ENCODE measurements around the gene SPHKAP.
"Not testable (repeated sequence)": the region's sequence is repeated elsewhere in the genome, so short reads cannot be mapped to it uniquely, and the experiment has no call there.

The SPHKAP gene

GRCh38 chr2:228076695-228077094 is 104.8 kb downstream of the SPHKAP start:
- no CpG with 5 or more reads among the region's 1 CpG for WGBS (ENCODE audit: extremely low coverage, insufficient coverage, low lambda C conversion rate)
- not testable (repeated sequence) for H3K4ac ChIP-seq (ENCODE audit: low read depth, low read length); H3K4me2 ChIP-seq (ENCODE audit: low read length); H3K79me2 ChIP-seq (ENCODE audit: control insufficient read depth, insufficient read depth, low read length); H4K8ac ChIP-seq (ENCODE audit: low read depth, low read length); H3K27ac ChIP-seq (ENCODE audit: low read depth, low read length); H3K27me3 ChIP-seq (ENCODE audit: insufficient read depth, low read length, poor library complexity); H3K79me1 ChIP-seq (ENCODE audit: low read length); H3K9ac ChIP-seq (ENCODE audit: low read length); H3K36me3 ChIP-seq (ENCODE audit: control insufficient read depth, insufficient read depth, low read length); H3K56ac ChIP-seq (ENCODE audit: low read length); H2BK15ac ChIP-seq (replicated peaks; ENCODE audit: low read depth); H3K4me1 ChIP-seq (ENCODE audit: control insufficient read depth, low read depth, low read length); H3K4me3 ChIP-seq (ENCODE audit: low read length); H3K23ac ChIP-seq (ENCODE audit: low read length); H4K5ac ChIP-seq (ENCODE audit: low read length); H2BK120ac ChIP-seq (ENCODE audit: low read depth, low read length); H2BK5ac ChIP-seq (ENCODE audit: low read length); H2AK5ac ChIP-seq (ENCODE audit: low read length); H3K18ac ChIP-seq (ENCODE audit: low read length)
- peak; percentile 12 for DNase-seq

DNA sequence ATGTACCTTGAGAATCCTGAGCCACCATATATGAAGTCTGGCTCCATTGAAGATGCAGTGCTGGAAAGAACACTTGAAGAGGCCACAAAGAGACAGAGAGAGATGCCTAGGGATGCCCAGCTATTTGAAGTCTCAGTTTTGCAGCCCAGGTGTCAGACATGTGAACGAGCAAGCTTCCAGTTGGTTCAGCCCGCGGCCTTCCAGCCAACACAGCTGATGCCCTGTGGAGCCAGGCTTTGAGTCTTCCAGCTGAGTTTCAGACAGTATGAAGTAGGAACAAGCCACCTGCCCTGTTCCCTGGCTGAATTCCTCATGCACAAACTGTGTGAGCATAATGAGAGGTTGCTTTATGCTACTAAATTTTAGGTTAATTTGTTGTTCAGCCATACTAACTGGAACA is 108.8 kb downstream of the SPHKAP start:
- H2AK5ac ChIP-seq (ENCODE audit: low read length) = no peak overlapping the region
- no peak overlapping the region for H4K5ac ChIP-seq (ENCODE audit: low read length)
- H3K4ac ChIP-seq (ENCODE audit: low read depth, low read length) = no peak overlapping the region
- H3K4me2 ChIP-seq (ENCODE audit: low read length) = no peak overlapping the region
- H3K79me1 ChIP-seq (ENCODE audit: low read length) = no peaks in the 10 kb centered on the region
- no peak overlapping the region for H3K23ac ChIP-seq (ENCODE audit: low read length)
- H2BK15ac ChIP-seq (replicated peaks; ENCODE audit: low read depth) = no peak overlapping the region
- no peaks in the 10 kb centered on the region for H3K36me3 ChIP-seq (ENCODE audit: control insufficient read depth, insufficient read depth, low read length)
- no peak overlapping the region for H3K4me3 ChIP-seq (ENCODE audit: low read length)
- WGBS (ENCODE audit: extremely low coverage, insufficient coverage, low lambda C conversion rate) = no CpG with 5 or more reads among the region's 3 CpGs
- no peak overlapping the region for H2BK5ac ChIP-seq (ENCODE audit: low read length)
- H3K27ac ChIP-seq (ENCODE audit: low read depth, low read length) = no peak overlapping the region
- H3K4me1 ChIP-seq (ENCODE audit: control insufficient read depth, low read depth, low read length) = no peaks in the 10 kb centered on the region
- no peak overlapping the region for H2BK120ac ChIP-seq (ENCODE audit: low read depth, low read length)
- no peaks in the 10 kb centered on the region for H3K27me3 ChIP-seq (ENCODE audit: insufficient read depth, low read length, poor library complexity)
- no peak overlapping the region for H3K18ac ChIP-seq (ENCODE audit: low read length)
- no peak overlapping the region for H4K8ac ChIP-seq (ENCODE audit: low read depth, low read length)
- no peak overlapping the region for H3K56ac ChIP-seq (ENCODE audit: low read length)
- H3K9ac ChIP-seq (ENCODE audit: low read length) = no peak overlapping the region
- H3K79me2 ChIP-seq (ENCODE audit: control insufficient read depth, insufficient read depth, low read length) = no peaks in the 10 kb centered on the region
- peak; percentile 4 for DNase-seq

DNA sequence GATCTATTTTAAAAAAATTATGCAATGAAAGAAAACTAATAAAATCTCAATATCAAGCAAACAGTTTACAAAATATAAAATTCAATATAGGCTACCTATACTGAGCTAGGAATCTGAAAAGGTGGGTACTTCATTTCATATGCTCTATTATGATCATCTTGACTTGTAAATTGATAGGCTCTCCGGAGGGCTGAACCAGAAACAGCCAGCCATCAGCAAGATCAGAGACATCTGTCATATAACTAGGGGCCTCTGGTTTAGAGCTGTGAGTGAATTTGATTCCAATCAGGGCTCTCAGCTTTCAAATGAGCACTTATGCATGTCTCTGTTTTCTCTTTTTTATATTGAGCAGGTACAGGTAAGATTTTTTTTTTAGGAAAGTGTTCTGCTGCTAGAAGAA is 114.2 kb downstream of the SPHKAP start:
- Histone ChIP-seq H3K9ac (ENCODE audit: low read length) (no peak overlapping the region), H3K79me2 (ENCODE audit: control insufficient read depth, insufficient read depth, low read length) (no peaks in the 10 kb centered on the region), H2BK5ac (ENCODE audit: low read length) (no peak overlapping the region), H3K27ac (ENCODE audit: low read depth, low read length) (no peak overlapping the region), H2AK5ac (ENCODE audit: low read length) (no peak overlapping the region), H4K5ac (ENCODE audit: low read length) (no peak overlapping the region), H2BK120ac (ENCODE audit: low read depth, low read length) (no peak overlapping the region), H3K4me1 (ENCODE audit: control insufficient read depth, low read depth, low read length) (no peaks in the 10 kb centered on the region), H3K4me3 (ENCODE audit: low read length) (no peak overlapping the region), H3K56ac (ENCODE audit: low read length) (no peak overlapping the region), H3K4me2 (ENCODE audit: low read length) (no peak overlapping the region), H3K27me3 (ENCODE audit: insufficient read depth, low read length, poor library complexity) (no peaks in the 10 kb centered on the region), H4K8ac (ENCODE audit: low read depth, low read length) (no peak overlapping the region), H3K4ac (ENCODE audit: low read depth, low read length) (no peak overlapping the region), H3K36me3 (ENCODE audit: control insufficient read depth, insufficient read depth, low read length) (no peaks in the 10 kb centered on the region), H3K23ac (ENCODE audit: low read length) (no peak overlapping the region), H3K18ac (ENCODE audit: low read length) (no peak overlapping the region), H2BK15ac (replicated peaks; ENCODE audit: low read depth) (no peak overlapping the region), H3K79me1 (ENCODE audit: low read length) (no peaks in the 10 kb centered on the region)
- WGBS (ENCODE audit: extremely low coverage, insufficient coverage, low lambda C conversion rate) = no CpG with 5 or more reads among the region's 1 CpG
- DNase-seq = no peak

GRCh38 chr2:228066126-228066798 is 115.2 kb downstream of the SPHKAP start:
- Histone ChIP-seq H3K4me1 (ENCODE audit: control insufficient read depth, low read depth, low read length) (no peaks in the 10 kb centered on the region), H3K56ac (ENCODE audit: low read length) (no peak overlapping the region), H2BK15ac (replicated peaks; ENCODE audit: low read depth) (no peak overlapping the region), H3K4me3 (ENCODE audit: low read length) (no peak overlapping the region), H3K18ac (ENCODE audit: low read length) (no peak overlapping the region), H3K27ac (ENCODE audit: low read depth, low read length) (no peak overlapping the region), H3K36me3 (ENCODE audit: control insufficient read depth, insufficient read depth, low read length) (no peaks in the 10 kb centered on the region), H3K4ac (ENCODE audit: low read depth, low read length) (no peak overlapping the region), H2AK5ac (ENCODE audit: low read length) (no peak overlapping the region), H3K79me1 (ENCODE audit: low read length) (no peaks in the 10 kb centered on the region), H3K27me3 (ENCODE audit: insufficient read depth, low read length, poor library complexity) (no peaks in the 10 kb centered on the region), H3K23ac (ENCODE audit: low read length) (no peak overlapping the region), H2BK5ac (ENCODE audit: low read length) (no peak overlapping the region), H3K4me2 (ENCODE audit: low read length) (no peak overlapping the region), H4K8ac (ENCODE audit: low read depth, low read length) (no peak overlapping the region), H4K5ac (ENCODE audit: low read length) (no peak overlapping the region), H3K79me2 (ENCODE audit: control insufficient read depth, insufficient read depth, low read length) (no peaks in the 10 kb centered on the region), H2BK120ac (ENCODE audit: low read depth, low read length) (no peak overlapping the region), H3K9ac (ENCODE audit: low read length) (no peak overlapping the region)
- no CpG with 5 or more reads among the region's 5 CpGs for WGBS (ENCODE audit: extremely low coverage, insufficient coverage, low lambda C conversion rate)
- DNase-seq = no peak

DNA sequence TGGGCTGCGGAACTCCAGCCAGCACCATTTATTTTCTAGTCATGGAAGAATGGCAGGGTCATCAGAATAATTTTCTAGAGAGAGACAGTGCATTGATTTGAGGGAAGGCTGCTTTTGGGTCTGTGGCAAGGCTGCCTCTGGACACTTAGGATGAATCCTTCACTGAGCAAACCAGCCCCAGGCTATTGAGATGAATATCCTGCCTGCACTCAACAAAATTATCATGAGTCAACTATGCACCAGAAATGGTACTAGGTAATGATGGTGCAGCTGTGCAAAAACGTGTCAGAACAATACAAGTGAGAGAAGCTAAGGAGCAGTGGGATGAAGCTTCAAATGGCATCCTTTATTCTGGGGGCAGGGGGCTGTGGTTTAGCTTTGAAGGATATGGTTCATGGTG is 115.8 kb downstream of the SPHKAP start:
- no peaks in the 10 kb centered on the region for H3K4me1 ChIP-seq (ENCODE audit: control insufficient read depth, low read depth, low read length)
- H3K36me3 ChIP-seq (ENCODE audit: control insufficient read depth, insufficient read depth, low read length) = no peaks in the 10 kb centered on the region
- no peaks in the 10 kb centered on the region for H3K27me3 ChIP-seq (ENCODE audit: insufficient read depth, low read length, poor library complexity)
- H4K8ac ChIP-seq (ENCODE audit: low read depth, low read length) = no peak overlapping the region
- H3K18ac ChIP-seq (ENCODE audit: low read length) = no peak overlapping the region
- no peak overlapping the region for H3K9ac ChIP-seq (ENCODE audit: low read length)
- H3K4ac ChIP-seq (ENCODE audit: low read depth, low read length) = no peak overlapping the region
- no peak for DNase-seq
- no peak overlapping the region for H3K23ac ChIP-seq (ENCODE audit: low read length)
- no peaks in the 10 kb centered on the region for H3K79me2 ChIP-seq (ENCODE audit: control insufficient read depth, insufficient read depth, low read length)
- no peak overlapping the region for H3K27ac ChIP-seq (ENCODE audit: low read depth, low read length)
- no peak overlapping the region for H2BK5ac ChIP-seq (ENCODE audit: low read length)
- no peak overlapping the region for H3K4me2 ChIP-seq (ENCODE audit: low read length)
- no peak overlapping the region for H4K5ac ChIP-seq (ENCODE audit: low read length)
- no CpG with 5 or more reads among the region's 2 CpGs for WGBS (ENCODE audit: extremely low coverage, insufficient coverage, low lambda C conversion rate)
- H3K4me3 ChIP-seq (ENCODE audit: low read length) = no peak overlapping the region
- H3K56ac ChIP-seq (ENCODE audit: low read length) = no peak overlapping the region
- no peak overlapping the region for H2BK120ac ChIP-seq (ENCODE audit: low read depth, low read length)
- H3K79me1 ChIP-seq (ENCODE audit: low read length) = no peaks in the 10 kb centered on the region
- no peak overlapping the region for H2AK5ac ChIP-seq (ENCODE audit: low read length)
- H2BK15ac ChIP-seq (replicated peaks; ENCODE audit: low read depth) = no peak overlapping the region

DNA sequence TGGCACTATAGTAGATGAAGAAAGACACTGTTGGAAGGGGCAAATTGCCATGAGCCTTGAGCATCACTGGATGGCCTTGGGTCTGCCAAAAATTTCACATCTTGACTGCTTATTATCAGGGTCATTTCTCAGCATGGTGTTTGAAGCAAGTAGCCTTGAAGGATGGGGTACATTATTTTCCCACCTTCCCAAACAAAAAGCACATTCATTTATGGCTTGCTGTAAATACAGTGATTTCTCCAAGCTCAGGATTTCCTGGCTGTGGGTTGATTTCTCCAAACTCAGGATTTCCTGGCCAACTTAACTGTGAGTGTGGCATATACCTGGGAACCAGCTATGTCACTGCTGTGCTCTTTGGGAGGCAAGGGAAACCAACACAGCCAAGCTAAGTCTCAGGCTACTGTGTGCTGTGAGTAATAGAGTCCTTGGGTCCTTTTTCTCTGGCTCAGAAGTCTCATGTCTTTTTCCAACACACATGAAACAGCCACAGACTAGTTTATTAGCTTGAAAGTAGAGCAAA is 116.6 kb downstream of the SPHKAP start:
- Histone ChIP-seq H3K4me3 (ENCODE audit: low read length) (no peak overlapping the region), H3K79me1 (ENCODE audit: low read length) (no peaks in the 10 kb centered on the region), H3K4me2 (ENCODE audit: low read length) (no peak overlapping the region), H3K56ac (ENCODE audit: low read length) (no peak overlapping the region), H2BK5ac (ENCODE audit: low read length) (no peak overlapping the region), H3K4me1 (ENCODE audit: control insufficient read depth, low read depth, low read length) (no peaks in the 10 kb centered on the region), H3K79me2 (ENCODE audit: control insufficient read depth, insufficient read depth, low read length) (no peaks in the 10 kb centered on the region), H2BK15ac (replicated peaks; ENCODE audit: low read depth) (no peak overlapping the region), H3K27me3 (ENCODE audit: insufficient read depth, low read length, poor library complexity) (no peaks in the 10 kb centered on the region), H3K4ac (ENCODE audit: low read depth, low read length) (no peak overlapping the region), H3K36me3 (ENCODE audit: control insufficient read depth, insufficient read depth, low read length) (no peaks in the 10 kb centered on the region), H3K27ac (ENCODE audit: low read depth, low read length) (no peak overlapping the region), H3K23ac (ENCODE audit: low read length) (no peak overlapping the region), H3K18ac (ENCODE audit: low read length) (no peak overlapping the region), H4K8ac (ENCODE audit: low read depth, low read length) (no peak overlapping the region), H4K5ac (ENCODE audit: low read length) (no peak overlapping the region), H3K9ac (ENCODE audit: low read length) (no peak overlapping the region), H2BK120ac (ENCODE audit: low read depth, low read length) (no peak overlapping the region), H2AK5ac (ENCODE audit: low read length) (no peak overlapping the region)
- DNase-seq = no peak
